HG02571 (cell line): ENCODE measurements around the gene HOTAIR.

Experiments used
- ATAC-seq: cut with Tn5 transposase; IDR thresholded peaks from one replicate; pipeline ENCODE4 v1.9.1; 2021; ENCODE audit warnings: mild to moderate bottlenecking, moderate library complexity; ENCODE audit not compliant: unreplicated experiment

HOTAIR gene

GRCh38 chr12:53976172-53976822 lies 1.5 kb upstream of the HOTAIR start:
- no peak for ATAC-seq

DNA sequence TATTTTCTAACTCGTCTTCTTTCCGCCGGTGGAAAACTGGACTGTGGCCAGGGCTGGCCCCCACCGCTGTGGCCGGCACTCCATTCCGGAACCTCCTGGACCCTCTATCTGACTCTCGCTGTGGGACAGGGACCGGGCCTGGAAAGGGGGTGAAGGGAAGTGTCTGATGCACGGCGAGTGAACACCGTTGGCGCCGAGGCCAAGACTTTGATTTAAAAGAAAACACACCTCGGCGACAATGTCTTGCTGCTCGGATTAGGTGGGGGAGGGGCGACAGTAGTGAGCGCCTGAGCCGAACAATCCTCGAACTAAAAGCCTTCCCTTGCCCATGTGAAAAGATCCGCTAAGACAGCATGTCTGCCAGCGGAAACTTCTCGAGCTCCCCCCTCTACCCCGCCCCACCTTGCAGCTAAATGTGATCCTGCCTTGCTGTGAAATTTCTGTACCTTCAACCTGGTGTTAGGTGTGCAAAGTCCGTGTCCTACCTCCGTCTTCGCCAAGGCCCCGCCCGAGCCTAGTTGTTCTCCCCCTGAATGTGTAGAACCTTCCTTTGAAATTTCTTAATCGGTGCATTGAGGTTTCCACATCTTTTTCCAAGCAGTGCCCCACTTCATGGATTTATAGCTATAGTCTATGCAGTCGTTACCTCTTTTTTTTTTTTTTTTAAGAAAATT lies 862 bp upstream of the HOTAIR start:
- no peak for ATAC-seq

DNA sequence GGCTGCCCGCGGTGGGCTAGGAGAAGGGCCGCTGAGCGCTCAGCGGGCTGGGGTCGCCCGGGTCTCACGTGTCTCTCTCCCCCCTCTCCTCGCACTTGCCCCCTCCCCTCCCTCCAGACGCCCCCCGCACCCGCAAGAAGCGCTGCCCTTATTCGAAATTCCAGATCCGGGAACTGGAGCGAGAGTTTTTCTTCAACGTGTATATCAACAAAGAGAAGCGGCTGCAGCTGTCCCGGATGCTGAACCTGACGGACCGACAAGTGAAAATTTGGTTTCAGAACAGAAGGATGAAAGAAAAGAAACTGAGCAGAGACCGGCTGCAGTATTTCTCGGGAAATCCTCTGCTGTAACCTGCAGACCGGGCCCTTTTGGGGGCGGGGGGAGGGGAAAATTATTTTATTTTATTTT lies 314 bp upstream of the HOTAIR start:
- ATAC-seq: no peak

- no peak for ATAC-seq
Measured at GRCh38 chr12:53973236-53974042, 1.3 kb downstream of the HOTAIR start.

DNA sequence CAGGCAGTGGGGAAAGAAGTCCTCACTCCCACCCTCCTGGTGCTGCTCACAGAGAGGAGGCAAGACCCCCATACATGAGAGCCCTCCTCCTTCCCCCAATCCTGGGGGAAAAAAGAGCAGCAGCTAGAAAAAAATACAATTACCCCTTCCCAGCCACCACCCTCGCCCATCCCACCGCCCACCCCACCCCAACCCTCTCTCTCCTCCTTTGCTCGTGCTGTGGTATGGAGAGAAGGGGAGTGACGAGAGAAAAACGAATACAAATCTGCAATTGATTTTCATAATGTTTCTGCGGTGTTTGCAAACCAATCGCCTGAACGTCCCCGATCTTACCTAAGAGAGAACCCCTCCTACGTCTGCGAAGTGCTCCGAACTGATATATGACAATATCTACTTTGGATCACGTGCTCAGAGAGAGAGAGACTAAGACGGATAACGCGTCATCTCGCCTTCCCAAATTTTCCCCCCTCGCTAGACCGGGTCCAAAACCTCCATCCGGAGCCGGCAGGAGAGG lies 2.0 kb downstream of the HOTAIR start, which contains the start of gene HOXC11:
TSS of gene HOXC11 (plus strand) at position 405 of the 514 bp plus-strand sequence. CDS start 116 bp downstream, outside the sequence.
- no peak for ATAC-seq

- no peak for ATAC-seq
Measured at GRCh38 chr12:53972152-53972702, 2.5 kb downstream of the HOTAIR start.

DNA sequence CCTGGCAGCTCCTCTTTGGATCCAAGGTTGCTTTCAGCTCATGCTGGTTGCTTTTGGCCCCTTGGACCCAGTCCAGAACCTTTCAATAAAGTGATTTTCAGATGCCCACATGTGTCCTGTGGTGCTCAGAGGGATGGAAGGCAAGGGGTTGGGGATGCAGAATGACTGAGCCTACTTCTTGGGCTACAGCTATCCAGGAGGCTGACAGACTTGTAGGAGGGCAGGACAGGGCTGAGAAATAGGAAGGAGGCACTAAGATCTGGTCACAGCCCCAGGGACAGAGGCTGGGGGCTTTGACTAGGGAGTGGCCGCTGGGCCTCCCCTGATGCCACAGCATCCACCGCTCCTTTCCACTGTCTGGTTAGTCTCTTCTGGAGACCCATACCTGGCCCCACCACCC lies 3.1 kb downstream of the HOTAIR start:
- no peak for ATAC-seq

DNA sequence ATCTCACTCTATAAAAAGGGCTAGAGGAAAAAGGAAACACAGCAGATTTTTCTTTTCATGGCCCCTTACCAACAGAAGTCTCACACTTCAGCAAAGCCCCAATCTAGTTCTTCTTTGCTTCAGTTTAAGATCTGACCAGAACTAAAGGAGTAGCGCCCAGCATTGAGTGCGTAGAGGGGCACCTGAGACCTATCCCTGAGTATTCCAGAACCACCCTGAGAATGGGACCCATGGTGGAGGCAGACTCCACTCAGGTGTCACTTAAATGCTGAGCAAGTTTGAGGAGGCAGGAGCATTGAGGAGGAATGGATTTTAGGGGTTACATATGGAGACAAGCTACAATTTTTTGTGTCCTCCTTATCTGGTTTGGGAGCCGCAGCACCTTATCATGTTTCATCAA lies 3.6 kb downstream of the HOTAIR start:
- ATAC-seq: no peak

GRCh38 chr12:53970451-53970850 lies 4.3 kb downstream of the HOTAIR start:
- ATAC-seq: no peak

GRCh38 chr12:53969588-53970259 lies 5.0 kb downstream of the HOTAIR start:
- ATAC-seq: no peak

DNA sequence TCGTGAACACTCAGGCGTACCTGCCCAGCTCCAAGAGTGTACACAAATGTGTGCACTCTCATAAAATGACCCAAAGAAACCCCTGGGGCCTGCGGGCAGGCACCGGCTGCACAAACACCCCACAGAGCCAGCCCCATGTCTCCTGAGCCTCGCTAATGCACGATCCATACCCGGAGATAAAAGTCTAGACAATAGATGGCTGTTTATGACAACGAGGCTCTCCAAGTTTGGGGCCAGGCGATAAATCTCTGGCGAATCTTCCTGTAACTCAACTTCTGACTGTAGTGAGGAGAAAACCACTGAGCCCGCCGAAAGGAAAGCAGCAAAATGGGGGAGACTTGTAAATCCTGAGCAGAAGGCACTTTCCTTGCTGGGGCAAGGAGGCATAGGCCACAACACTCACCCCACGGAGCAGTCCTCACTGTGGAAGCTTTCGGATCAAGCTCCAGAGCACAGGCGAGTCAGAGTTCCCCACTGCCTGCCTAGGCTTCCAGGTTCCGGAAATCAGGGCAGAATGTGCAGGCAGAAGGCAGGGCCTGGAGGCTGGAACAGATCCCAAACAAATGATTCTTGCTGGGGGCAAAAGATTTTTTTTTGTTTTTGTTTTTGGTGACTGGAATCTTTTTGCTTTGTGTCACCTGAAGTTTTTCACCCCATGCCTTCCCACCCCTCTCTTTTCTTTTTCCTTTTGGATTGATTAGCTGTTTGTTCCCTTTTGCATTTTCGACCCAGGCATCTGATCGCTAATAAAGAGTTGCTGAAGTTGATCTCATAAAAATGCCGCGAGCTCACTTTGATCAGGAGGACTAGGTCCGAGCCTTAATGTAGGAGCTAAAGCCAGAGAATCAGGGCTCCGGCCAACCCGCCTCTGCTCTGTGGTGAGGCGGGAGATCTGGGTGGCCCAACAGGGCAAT lies 6.3 kb downstream of the HOTAIR start:
- ATAC-seq: no peak

DNA sequence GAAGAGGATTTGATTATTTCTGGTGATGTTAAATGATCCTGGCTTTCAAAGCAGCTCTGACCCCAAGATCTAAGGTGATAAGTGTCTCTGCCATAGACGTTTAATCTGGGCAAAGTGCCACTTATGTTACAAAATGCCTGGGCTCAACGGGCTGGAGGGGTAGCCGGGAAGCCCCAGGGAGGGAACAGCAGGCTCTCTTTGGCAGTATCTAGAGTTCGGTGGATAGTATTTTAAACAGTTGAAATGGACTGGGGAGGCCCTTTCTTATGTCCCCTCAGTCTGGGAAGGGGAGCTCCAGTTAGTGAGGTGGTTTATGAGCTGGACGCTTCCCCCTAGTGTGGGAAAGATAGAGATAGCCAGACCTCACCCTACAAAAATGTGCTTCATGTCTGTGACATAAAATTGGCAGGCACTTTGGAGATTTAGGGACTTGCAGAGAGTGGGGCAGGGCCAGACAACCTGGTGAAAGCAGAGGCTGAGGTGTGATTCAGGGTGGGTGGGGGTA lies 7.3 kb downstream of the HOTAIR start:
- ATAC-seq: no peak

- no peak for ATAC-seq
Measured at GRCh38 chr12:53966385-53967133, 8.2 kb downstream of the HOTAIR start.

DNA sequence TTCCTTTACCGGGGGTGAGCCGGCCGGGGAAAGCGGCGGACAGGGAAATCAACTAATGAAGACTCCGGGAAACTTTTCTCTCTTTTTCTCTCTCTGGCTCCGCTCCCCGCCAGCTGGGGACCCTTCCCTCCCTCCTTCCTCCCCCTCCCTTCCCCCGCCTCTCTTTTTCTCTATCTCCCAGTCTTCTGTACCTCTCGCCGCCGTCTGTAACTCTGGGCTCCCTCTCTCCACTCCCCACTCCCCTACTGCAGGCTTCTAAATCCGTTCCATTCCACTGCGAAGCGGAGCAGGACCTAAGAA lies 8.7 kb downstream of the HOTAIR start:
- no peak for ATAC-seq

DNA sequence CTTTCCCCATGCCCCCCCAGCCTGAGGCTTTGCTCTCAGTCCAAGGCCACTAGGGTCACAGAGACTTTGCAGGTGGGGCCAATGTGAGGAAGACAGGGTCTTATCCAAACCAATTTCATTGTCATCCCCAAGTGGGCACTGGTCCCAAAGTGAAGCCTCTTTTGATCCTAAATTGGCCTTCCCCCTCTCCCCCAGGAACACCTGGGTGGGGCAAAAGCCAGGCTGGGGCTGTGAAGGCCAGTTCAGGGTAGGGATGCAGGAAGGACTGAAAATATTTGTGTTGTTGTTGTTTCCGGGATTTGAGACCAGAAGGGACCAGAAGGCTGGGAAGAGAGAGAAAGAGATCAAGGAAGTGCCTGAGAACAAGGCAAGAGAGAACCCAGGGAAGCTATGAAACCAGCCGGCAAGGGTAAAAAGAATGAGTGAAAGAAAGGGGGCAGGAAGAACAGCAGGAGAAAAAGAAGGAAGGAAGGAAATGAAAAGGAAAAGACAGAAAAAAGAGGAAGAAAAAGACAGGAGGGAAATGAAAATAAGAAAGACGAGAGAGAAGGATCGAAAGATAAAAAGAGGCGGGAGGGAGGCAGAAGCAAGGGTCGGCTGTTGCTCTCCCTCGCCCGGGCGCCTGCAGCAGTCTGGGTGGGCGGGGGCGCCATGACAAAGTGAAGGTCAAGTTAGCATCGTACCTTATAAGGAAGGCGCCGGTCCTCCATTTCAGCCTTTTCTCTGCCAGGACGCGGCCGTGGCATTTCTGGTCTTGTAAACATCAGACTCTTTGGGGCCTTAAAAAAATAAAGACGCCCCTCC lies 9.3 kb downstream of the HOTAIR start:
- no peak for ATAC-seq

DNA sequence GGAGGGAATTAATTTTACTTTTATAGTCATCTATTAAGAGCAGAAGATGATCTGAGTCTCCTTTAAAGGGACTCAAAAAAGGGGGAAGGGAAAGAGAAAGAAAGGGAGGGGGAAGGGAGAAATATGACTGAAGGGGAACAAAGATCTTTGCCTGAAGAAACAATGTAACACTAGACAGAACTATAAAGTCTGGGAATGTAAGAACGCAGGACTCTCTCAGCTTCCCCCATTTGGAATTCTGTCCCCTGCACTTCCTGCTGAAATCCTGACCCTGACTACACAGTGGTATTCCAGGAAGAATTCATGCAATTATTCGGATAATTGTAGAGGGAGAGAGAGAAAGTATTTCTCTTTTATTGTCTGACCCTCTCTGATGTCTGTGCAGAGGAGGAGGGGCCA lies 10.4 kb downstream of the HOTAIR start:
- no peak for ATAC-seq

GRCh38 chr12:53963434-53964314 lies 11.1 kb downstream of the HOTAIR start:
- no peak for ATAC-seq
